NCI-H1417 (cell line): Measurements from ENCODE around the gene SLC35D3.
A peak's percentile ranks its signal among the peaks of the same experiment; 100 is the strongest.
"Not testable (repeated sequence)": the region's sequence is repeated elsewhere in the genome, so short reads cannot be mapped to it uniquely, and the experiment has no call there.

Experiments
- DNase-seq, 3 experiments: peaks; one replicate each; lab custom pipeline; 2025; lab: John Stamatoyannopoulos, UW

Gene SLC35D3

DNA sequence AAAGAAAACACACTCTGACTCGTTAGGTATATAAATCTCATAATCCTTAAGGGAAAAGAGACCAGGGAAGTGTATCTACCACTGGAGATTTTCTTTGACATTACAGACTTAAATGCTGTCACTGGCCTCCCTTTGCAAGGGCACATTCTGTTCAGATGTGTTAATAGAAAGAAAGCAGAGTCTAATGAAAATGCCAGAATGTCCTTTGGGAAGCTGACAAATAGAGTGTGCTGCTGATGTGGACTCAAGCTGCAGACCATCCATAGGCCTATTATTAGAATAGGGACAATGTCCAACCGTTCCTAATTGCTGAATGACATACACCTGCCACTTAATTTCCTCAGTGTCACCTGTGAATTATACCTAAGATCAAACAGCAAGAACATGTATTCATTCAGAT is 41.2 kb downstream of the SLC35D3 start:
- peak in 2 of 3 experiments; percentile 69 to 95 for DNase-seq

DNA sequence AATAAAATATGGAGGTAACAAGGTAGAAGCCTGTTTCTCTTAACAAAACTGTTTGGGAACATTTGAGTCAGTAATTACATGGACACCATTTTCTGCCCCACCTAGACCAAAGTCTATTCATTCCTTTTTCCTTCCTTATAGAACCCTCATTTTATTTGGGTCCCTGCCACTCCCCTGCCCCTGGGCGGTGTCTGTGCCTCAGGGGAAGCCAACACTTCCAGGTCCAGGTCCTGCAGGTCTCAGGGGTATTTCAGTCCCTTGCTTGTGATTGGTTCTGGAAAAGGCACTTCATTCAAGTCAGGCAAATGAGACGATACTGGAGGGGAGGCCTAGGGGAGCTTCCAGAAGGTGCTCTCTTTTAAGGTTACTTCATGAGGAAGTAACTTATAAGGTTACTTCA is 42.3 kb downstream of the SLC35D3 start:
- peak in 1 of 3 experiments; percentile 49 for DNase-seq

DNA sequence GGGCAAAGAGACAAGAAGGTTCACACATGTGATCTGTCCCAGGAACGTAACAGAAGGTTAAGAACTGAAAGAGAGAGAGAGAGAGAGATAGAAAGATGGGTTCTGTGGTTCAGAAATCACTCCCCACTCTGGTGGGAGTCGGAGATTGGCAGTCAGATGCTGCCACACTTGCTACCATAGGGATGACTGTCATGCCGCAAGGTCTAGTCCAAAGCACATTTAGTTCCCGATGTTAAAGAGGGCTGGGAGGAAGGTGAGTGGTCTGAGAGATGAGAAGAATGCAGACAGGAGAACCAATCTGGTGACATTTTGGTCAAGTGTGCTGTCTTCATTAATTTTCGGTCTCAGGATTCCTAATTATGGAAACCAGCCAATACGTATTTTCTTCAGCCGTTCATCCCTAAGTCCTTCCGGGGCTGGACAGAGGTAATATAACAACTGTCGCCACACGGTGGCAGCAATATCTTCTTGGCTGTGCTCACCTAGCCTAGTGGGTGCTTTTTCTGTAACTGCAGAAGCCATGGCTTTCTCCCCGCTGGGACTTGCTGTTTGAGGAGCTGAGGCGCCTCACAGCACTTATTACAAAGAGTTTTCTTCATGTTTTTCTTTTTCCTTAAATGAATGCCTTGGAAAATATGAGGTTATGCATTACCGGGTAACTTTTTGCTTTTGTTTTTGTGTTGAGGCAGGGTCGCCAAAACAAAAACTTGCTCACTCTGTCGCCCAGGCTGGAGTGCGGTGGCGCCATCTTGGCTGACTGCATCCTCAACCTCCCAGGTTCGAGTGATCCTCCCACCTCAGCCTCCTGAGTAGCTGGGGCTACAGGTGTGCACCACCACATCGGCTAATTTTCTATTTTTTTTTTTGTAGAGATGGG is 46.0 kb downstream of the SLC35D3 start:
- peak; percentile 57 to 78 (median 57) for DNase-seq

GRCh38 chr6:136968837-136969236 is 46.7 kb downstream of the SLC35D3 start:
- no peak for DNase-seq

GRCh38 chr6:136969433-136969832 is 47.3 kb downstream of the SLC35D3 start:
- no peak for DNase-seq

- DNase-seq, result peak in 2 of 3 experiments; percentile 22 to 69
Observed at GRCh38 chr6:136969930-136970329, 47.8 kb downstream of the SLC35D3 start.

DNA sequence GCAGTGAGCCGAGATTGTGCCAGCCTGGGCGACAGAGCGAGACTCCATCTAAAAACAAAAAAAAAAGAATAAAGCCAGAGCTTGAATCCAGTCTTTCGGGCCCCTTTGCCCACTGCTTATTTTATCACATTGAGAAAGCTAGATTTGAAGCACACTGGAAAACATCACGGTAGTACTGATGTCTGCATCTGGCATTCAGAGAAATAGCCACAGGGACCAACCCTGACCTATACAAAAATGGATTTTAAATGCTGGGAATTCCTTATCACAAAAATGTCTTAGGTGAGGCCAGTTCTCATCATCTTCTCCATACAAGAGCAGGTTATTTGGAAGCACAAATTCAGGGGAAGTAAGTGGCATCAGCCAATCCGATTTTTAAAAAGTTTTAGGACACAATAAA is 49.5 kb downstream of the SLC35D3 start:
- DNase-seq, result no peak

DNA sequence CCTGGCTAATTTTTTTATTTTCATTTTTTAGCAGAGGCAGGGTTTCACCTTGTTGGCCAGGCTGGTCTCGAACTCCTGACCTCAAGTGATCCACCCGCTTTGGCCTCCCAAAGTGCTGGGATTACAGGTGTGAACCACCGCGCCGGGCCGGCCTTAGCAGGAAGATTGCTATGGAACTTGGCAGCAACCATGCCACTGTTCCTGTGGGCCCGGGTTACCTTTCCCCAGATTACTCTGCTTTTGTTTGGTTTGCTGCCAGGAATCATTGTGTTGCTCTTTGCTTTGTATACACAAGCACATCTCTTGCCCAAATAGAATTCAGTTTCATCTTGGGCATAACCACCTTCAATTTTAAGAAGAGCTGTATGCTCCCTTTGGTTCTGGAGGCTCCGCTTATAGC is 51.7 kb downstream of the SLC35D3 start:
- DNase-seq, result not testable (repeated sequence)
